Medulla oblongata (tissue), 1 donor: ENCODE results near the gene FLNA.
A peak's percentile ranks its signal among the peaks of the same experiment; 100 is the strongest.
"Not testable (repeated sequence)": the region's sequence is repeated elsewhere in the genome, so short reads cannot be mapped to it uniquely, and the experiment has no call there.

Source experiments
- DNase-seq: peaks from one replicate; pipeline ENCODE4 v3.0.0-alpha.2; 2015; ENCODE audit errors: extremely low spot score

The FLNA gene

DNA sequence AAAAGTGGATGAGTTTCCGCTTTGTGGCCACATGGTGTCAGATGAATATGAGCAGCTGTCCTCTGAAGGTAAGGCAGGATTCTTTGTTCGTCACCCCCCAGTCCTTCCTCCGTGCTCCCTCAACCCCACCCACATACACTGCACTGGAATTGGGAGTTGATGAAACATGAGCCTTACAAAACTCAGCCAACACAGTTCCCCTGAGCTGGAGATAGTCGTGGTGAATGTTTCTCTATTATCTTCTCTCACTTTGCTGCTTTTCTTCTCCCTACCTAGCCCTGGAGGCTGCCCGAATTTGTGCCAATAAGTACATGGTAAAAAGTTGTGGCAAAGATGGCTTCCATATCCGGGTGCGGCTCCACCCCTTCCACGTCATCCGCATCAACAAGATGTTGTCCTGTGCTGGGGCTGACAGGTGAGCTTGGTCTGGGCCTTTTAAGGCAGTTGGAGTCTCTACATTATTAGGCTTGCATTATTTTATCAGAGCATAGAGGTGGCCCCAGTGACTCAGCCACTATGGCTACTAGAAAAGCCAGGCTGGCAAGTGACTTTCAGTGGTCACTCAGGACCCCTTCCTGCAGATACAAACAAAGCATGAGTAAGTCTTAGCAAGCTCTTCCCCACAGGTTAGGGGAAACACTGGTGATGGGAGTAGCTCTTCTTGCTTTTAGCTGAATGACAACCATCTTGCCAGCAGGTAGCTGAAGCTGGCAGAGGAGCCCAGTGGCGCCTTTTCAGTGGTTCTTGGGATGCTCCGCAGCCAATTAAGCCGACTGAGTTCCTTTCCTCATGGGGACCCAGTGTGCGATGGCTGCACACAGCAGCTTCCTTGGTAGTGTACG, 25.3 kb upstream of the FLNA start:
- DNase-seq, result no peak

GRCh38 chrX:154398668-154399526, 24.5 kb upstream of the FLNA start:
- DNase-seq, result peak; percentile 84

DNA sequence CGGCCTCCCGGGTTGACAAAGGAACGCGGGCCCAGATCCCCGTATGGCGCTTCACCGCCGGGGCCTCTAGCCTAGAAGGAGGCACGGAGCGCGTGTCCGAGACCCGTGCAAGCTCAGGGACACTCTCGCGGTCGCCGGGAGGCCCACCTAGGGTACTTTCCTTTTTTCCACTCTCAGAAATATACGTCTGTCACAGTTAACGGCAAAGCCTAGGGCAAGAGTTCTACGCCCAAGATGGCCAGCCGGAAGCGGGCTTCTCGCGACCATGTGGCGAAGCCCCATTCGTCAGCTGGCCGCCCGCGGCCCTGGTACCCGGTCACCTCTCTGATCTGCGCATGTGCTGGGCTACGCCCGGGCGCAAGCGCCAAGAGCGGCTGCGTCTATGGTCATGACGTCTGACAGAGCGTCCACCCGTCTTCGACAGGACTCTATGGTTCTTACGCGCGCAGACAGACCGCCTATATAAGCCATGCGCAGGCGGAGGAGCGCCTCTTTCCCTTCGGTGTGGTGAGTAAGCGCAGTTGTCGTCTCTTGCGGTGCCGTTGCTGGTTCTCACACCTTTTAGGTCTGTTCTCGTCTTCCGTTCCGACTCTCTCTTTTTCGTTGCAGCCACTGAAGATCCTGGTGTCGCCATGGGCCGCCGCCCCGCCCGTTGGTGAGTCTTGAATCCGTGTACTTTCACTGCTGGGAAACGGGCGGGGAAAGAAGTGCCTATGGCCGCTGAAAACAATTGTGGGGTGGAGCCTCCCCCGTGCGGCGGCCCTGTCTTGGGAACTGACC, 23.6 kb upstream of the FLNA start, which contains the start of gene RPL10:
TSS of gene RPL10 (plus strand) at position 490 of the 780 bp plus-strand sequence. CDS start at position 633, 143 bp downstream.
- peak; percentile 95 for DNase-seq

DNA sequence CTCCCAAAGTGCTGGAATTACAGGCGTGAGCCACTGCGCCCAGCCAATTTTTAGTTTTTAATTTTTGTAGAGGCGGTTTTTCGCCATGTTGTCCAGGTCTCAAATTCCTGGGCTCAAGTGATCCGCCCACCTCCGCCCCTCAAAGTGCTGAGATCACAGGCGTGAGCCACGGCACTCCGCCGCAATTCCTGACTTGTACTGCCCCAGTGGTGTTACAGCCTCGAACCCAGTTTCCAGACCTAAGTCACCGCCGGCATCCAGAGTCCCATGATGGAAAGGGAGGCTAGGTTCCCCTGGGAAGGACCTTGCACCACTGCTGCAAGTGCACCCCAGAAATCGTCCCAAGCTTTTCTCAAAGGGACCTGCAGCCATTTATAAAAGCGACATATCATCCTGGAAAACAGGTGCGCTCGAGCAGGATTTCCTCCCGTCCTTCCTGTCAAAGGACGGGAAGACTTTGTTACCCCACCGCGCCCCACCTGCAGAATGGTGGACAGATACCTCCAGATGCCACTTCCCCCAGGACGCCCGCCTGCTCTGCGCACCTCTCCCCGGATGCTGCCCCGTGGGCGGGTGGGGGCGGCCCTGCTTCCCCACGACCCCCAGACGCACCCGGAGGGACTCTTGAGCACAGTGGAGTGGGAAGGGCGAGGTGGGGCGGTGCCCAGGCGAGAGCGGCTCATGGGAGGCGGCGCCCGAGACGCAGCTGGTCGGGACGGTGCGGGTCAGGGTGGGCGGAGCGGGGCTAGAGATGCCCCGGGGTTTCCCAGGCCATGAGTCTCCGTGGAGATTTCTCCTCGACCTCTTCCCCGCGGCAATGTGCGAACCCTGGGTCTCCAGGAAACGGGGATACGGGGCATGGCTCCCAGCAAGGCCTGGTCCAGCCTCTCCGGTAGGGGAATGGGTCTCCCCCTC, 22.8 kb upstream of the FLNA start:
- DNase-seq, result peak; percentile 34

DNA sequence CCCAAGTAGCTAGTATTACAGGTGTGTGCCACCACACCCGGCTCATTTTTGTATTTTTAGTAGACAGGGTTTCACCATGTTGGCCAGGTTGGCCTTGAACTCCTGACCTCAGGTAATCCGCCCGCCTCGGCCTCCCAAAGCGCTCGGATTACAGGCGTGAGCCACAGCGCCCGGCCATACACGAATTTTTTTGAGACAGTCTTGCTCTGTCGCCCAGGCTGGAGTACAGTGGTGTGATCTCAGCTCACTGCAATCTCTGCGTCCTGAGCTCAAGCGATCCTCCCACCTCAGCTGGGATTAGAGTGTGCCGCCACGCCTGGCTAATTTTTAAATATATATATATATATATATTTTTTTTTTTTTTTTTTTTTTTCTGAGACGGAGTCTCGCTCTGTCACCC, 21.9 kb upstream of the FLNA start:
- not testable (repeated sequence) for DNase-seq

- DNase-seq, result not testable (repeated sequence)
Measured at GRCh38 chrX:154389812-154390747, 15.6 kb upstream of the FLNA start.

DNA sequence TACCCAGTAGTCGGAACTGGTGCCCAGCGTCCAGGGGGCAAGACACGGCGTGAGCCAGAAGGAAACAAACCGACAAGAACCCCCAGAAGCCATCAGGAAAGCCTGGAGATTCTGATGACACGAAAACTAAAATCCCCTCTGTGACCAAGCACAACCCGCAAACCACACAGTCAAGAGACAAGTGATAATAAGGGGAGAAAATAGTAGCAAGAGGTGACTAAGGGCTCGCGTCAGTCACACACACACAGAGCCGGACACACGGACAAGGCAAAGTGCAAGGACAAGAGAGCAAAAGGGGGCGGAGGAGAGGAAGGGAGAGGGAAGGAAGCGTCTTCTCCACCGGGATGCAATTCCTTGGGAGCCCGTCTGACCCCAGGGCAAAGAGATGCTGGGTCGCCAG, 14.2 kb upstream of the FLNA start:
- DNase-seq, result not testable (repeated sequence)

- not testable (repeated sequence) for DNase-seq
Measured at GRCh38 chrX:154388094-154388493, 13.7 kb upstream of the FLNA start.

DNA sequence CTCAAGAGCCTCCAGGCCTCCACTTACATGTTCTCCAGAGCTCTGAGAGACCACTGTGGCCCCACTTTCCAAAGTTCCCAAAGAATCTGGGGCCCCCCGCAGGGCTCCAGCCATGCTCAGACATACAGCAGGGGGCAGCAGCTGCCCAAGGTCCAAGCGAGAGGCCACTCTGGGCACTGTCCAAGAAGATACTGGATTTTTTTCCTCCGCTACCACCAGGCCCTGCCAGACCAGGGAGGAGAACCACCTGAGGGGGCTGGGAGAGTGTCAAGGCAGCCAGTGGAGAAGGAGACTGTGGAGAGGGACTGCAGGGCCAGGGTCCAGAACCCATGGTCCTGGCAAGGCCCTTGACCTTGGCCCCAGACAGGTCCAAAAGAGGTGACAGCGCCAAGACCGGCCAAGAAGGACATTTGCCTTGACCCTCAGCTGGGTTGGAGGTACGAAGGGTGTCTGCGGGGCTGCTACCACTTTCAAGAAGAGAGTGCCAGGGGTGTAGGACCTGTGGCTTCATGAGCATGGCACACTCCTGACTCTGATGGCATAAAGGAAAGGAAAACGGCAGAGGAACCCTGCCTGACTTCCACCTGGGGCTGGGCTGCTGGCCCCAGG, 10.0 kb upstream of the FLNA start:
- DNase-seq, result no peak

GRCh38 chrX:154383359-154384283, 9.2 kb upstream of the FLNA start:
- no peak for DNase-seq

DNA sequence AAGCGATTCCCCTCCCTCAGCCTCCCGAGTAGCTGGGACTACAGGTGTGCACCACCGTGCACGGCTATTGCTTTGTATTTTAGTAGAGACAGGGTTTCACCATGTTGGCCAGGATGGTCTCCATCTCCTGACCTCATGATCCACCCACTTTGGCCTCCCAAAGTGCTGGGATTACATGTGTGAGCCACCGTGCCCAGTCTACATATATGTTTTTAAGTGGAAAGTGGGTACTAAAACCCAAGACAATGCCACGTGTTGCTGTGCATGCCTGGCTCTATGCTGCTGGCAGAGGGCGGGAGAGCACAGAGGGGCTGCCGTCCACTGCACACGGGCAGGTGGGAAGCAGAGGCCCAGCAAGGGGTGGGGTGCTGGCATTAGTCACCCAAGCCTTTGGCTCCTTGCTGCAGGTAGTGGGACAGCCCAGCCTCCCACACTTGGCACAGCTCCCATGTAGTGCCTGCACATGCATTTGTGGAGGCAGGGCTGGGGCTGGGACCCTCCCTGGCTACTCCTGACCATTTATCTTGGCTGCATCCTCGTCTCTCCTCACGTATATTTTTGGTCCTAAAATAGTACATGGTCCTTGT, 8.1 kb upstream of the FLNA start:
- DNase-seq, result no peak

DNA sequence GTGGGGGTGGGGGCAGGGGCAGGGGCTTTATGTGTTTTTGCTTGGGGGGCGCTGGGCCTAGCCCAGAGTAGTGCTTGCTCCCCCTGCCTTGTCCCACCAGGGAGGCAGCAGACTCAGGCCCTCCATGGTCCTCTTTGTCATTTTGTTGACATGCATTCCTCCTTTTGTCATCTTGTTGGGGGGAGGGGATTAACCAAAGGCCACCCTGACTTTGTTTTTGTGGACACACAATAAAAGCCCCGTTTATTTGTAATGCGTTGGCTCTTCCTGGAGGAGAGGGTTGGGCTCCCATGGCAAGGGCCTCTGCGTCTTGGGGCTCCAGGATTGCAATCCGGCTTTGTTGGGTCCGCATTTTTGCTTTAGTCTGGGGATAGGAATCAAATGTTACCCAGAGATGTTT, 6.8 kb upstream of the FLNA start:
- no peak for DNase-seq

DNA sequence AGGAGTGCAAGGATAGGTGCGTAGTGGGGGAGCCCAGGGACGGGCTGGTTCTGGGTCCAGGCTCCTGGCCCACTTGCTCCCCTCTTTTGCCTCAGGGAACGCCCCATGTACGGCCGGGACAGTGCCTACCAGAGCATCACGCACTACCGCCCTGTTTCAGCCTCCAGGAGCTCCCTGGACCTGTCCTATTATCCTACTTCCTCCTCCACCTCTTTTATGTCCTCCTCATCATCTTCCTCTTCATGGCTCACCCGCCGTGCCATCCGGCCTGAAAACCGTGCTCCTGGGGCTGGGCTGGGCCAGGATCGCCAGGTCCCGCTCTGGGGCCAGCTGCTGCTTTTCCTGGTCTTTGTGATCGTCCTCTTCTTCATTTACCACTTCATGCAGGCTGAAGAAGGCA, 6.4 kb upstream of the FLNA start:
- no peak for DNase-seq

DNA sequence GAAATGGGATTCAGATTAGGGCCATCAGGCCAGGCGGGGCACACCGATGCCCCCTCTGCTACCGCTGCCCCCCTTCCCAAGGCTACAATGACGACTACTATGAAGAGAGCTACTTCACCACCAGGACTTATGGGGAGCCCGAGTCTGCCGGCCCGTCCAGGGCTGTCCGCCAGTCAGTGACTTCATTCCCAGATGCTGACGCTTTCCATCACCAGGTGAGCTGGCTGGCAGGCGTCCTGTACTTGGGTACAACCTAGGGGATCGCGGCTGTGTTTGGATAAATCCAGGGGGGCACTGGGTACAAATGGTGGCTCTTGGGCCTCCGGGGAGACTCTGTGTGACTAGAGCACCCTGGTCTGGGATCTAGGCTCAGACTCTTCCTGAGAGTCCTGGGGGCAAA, 5.7 kb upstream of the FLNA start:
- no peak for DNase-seq

- DNase-seq, result no peak
Measured at GRCh38 chrX:154379569-154379951, 5.1 kb upstream of the FLNA start.

DNA sequence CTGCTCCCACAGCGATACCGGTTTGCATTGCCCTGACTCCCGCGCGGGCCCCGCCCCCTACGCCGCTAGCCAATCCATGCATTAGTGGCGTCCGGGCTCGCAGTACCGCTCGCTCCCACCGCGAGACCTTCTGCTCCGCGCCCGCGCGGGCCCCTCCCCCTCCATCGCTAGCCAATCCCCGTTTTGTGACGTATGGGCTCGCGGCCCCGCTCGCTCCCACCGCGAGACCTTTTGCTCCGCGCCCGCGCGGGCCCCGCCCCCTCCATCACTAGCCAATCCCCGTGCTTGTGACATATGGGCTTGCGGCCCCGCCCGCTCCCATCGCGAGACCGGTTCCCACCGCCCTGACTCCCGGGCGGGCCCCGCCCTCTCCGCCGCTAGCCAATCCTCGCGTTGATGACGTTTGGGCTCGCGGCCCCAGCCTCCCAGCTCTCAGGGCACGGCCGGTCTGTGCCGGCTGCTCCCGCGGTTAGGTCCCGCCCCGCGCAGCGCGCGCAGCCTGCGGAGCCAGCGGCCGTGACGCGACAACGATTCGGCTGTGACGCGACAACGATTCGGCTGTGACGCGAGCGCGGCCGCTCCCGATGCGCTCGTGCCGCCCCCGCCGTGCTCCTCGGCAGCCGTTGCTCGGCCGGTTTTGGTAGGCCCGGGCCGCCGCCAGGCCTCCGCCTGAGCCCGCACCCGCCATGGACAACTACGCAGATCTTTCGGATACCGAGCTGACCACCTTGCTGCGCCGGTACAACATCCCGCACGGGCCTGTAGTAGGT, 4.5 kb upstream of the FLNA start, which contains the start of gene EMD:
TSS of gene EMD (plus strand) at position 497 of the 770 bp plus-strand sequence. CDS start at position 687, 190 bp downstream.
- peak; percentile 97 for DNase-seq
